Natural killer cell (primary cell): ENCODE measurements around the gene FAM117A. TPM values are rescaled to one million over a fixed set of nuclear protein-coding genes. Genes with fewer than 3 reads are reported as not detected.
A peak's percentile ranks its signal among the peaks of the same experiment; 100 is the strongest.

Source experiments
- ATAC-seq, 3 donors: fragments of 150-1000 bp in 2 of 3; fragments of 200-7000 bp in 1 of 3; cut with Tn5 transposase; 1 replicate in 1 of 3; 2 replicates in 2 of 3; pipeline ENCODE4 v1.10.0; 2021; ENCODE audit warnings: mild to moderate bottlenecking in 2 of 3, moderate library complexity in 2 of 3
- DNase-seq, 2 donors: peaks; one replicate each; pipeline versions ENCODE4 v3.0.0 to v3.0.0-alpha.2; 2013 to 2021; ENCODE audit warnings: mixed read lengths in 1 of 2
- H3K27ac ChIP-seq: one replicate; pipeline ENCODE4 v1.5.1; 2013; ENCODE audit warnings: mild to moderate bottlenecking, low read length
- H3K27me3 ChIP-seq: one replicate; pipeline ENCODE4 v1.6.1; 2013; ENCODE audit warnings: low read length; ENCODE audit not compliant: control insufficient read depth, insufficient read depth
- H3K36me3 ChIP-seq: one replicate; pipeline ENCODE4 v1.6.1; 2013; ENCODE audit warnings: low read length; ENCODE audit not compliant: control insufficient read depth, insufficient read depth
- H3K4me1 ChIP-seq: one replicate; pipeline ENCODE4 v1.6.1; 2013; ENCODE audit warnings: low read length; ENCODE audit not compliant: control insufficient read depth, insufficient read depth
- H3K4me3 ChIP-seq: one replicate; pipeline ENCODE4 v1.5.1; 2013; ENCODE audit warnings: low read length
- H3K9me3 ChIP-seq: one replicate; pipeline ENCODE4 v1.6.1; 2013; ENCODE audit warnings: low read length; ENCODE audit not compliant: control insufficient read depth, insufficient read depth
- H3K27ac Mint-ChIP-seq, 2 donors: one replicate each; pipeline ENCODE4 v1.8.0; 2022; ENCODE audit warnings: mild to moderate bottlenecking in 2 of 2, mixed read lengths in 2 of 2, moderate library complexity in 1 of 2
- H3K27me3 Mint-ChIP-seq, 2 donors: one replicate each; pipeline ENCODE4 v1.8.0; 2022; ENCODE audit warnings: low read depth in 2 of 2, mixed read lengths in 2 of 2
- H3K36me3 Mint-ChIP-seq: one replicate; pipeline ENCODE4 v1.8.0; 2022; ENCODE audit warnings: mixed read lengths
- H3K4me1 Mint-ChIP-seq, 2 donors: one replicate each; pipeline ENCODE4 v1.8.0; 2022; ENCODE audit warnings: mixed read lengths in 2 of 2
- H3K4me3 Mint-ChIP-seq: one replicate; pipeline ENCODE4 v1.8.0; 2022; ENCODE audit warnings: mild to moderate bottlenecking, moderate library complexity, mixed read lengths
- H3K9me3 Mint-ChIP-seq, 2 donors: one replicate each; pipeline ENCODE4 v1.8.0; 2022; ENCODE audit warnings: mixed read lengths in 2 of 2
- WGBS: methylation state at CpG from one replicate; pipeline ENCODE4 v1.1.7; 2013; ENCODE audit warnings: missing lambda C conversion rate; ENCODE audit not compliant: insufficient coverage; 5-methylcytosine and 5-hydroxymethylcytosine counted together
- intact Hi-C: fragments of 100-400 bp; cut with micrococcal nuclease; formaldehyde crosslinking; loops from one replicate; pipeline ENCODE4 v1.14.2; 2022
- total RNA-seq, 4 donors: library from RNA; stranded (reverse); fragments of 120-200 nt in 1 of 4; gene quantifications; one replicate each; pipeline versions ENCODE4 v1.2.3 to v1.2.4, GENCODE V29; 2013 to 2022
- TF ChIP-seq, protein P1 (sequence below): fragments of 200-600 bp; IDR thresholded peaks from one replicate; pipeline ENCODE4 v1.8.0; 2022; ENCODE audit warnings: antibody characterized with exemption

FAM117A gene
- total RNA-seq, 3 donors from 2014 or later (not counting 1 experiment from before 2014, with no cell fraction given) = 55.2 to 88.4 (median 79.2) TPM

DNA sequence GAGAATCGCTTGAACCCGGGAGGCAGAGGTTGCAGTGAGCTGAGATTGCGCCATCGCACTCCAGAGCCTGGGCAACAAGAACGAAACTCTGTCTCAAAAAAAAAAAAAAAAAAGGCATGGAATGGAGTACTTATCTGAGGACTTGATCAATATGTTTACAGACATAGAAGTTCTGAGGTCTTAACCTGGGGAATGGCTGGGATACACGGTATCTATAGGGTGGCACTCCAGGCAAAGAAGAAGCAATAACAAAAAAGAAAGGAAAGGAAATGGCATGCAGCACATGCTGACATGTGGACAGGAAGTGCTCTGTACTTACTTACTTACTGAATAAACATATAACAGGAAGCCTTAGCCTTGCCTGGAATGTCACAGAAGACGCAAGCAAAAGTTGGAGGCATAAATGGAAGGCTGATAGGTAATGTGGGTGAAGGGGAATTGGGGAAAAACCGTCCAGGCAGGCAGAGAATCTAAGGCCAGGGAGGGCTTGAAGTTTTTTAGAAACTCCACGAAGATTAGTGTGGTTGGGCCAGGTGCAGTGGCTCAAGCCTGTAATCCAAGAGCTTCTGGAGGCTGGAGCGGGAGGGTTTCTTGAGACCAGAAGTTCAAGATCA is 75.9 kb downstream of the FAM117A start:
- Mint-ChIP-seq H3K27ac (peak overlapping the region; percentile 79 to 91), H3K4me1 (peaks cover 16 to 24% of the 10 kb centered on the region in 2 donors), H3K9me3 (no peaks in the 10 kb centered on the region), H3K27me3 (no peaks in the 10 kb centered on the region), H3K4me3 (peak overlapping the region; percentile 72), H3K36me3 (no peaks in the 10 kb centered on the region)
- intact Hi-C loops = no loop called here
- Histone ChIP-seq H3K27ac (peak overlapping the region; percentile 68), H3K9me3 (no peaks in the 10 kb centered on the region), H3K4me1 (peaks cover 20% of the 10 kb centered on the region), H3K36me3 (no peaks in the 10 kb centered on the region), H3K4me3 (no peak overlapping the region), H3K27me3 (no peaks in the 10 kb centered on the region)
- ATAC-seq (peak; percentile 69 to 83 (median 81)), DNase-seq (peak in 1 of 2 donors; percentile 69)
- TF ChIP-seq, protein P1, sequence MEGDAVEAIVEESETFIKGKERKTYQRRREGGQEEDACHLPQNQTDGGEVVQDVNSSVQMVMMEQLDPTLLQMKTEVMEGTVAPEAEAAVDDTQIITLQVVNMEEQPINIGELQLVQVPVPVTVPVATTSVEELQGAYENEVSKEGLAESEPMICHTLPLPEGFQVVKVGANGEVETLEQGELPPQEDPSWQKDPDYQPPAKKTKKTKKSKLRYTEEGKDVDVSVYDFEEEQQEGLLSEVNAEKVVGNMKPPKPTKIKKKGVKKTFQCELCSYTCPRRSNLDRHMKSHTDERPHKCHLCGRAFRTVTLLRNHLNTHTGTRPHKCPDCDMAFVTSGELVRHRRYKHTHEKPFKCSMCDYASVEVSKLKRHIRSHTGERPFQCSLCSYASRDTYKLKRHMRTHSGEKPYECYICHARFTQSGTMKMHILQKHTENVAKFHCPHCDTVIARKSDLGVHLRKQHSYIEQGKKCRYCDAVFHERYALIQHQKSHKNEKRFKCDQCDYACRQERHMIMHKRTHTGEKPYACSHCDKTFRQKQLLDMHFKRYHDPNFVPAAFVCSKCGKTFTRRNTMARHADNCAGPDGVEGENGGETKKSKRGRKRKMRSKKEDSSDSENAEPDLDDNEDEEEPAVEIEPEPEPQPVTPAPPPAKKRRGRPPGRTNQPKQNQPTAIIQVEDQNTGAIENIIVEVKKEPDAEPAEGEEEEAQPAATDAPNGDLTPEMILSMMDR = no peak
- WGBS = 56% methylated on average over 10 of the region's 10 CpGs

DNA sequence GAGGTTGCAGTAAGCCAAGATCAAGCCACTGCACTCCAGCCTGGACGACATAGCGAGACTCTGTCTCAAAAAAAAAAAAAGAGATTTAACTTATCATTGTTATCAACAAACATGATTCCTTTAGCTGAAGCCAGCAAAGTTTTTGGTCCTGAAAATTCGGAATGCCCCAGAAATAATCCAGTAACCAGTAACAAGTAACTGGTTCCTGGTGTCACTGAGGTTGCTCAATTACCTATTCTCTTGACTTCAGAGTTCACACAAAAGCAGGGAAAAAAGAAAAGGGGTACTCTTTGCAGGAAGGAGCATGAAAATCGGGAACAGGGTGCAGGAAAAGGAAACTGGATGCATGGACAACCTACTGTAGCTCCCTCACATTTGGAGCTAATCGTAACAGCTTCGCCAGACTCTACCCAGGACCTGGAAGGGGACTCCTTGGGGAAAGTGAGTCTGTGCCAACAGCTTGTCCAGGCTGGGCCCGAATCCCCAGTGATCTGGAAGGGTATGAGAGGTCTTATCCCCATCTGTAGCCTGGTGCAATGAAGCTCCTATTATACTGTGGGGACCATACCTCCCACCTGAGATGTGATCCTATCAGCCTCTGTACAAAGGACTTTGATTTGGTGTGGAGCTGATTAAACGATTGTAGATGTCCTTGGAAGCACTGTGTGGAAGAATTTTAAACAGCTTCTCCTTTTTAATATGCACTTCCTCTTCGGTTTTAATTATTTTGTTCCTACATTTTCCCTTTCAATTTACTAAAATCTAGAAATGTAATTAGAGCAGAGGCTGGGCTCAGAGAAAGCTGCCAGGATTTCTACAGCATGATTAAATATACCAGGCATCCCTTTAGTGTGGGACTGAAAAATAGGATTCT is 82.6 kb downstream of the FAM117A start:
- H3K27ac Mint-ChIP-seq = no peak overlapping the region
- ATAC-seq (no peak), DNase-seq (no peak)
- Histone ChIP-seq H3K4me3 (no peak overlapping the region), H3K27ac (no peak overlapping the region), H3K9me3 (no peaks in the 10 kb centered on the region), H3K36me3 (no peaks in the 10 kb centered on the region), H3K27me3 (no peaks in the 10 kb centered on the region), H3K4me1 (peaks cover 12% of the 10 kb centered on the region)
- H3K36me3 Mint-ChIP-seq = no peaks in the 10 kb centered on the region
- TF ChIP-seq, protein P1 = no peak
- H3K4me1 Mint-ChIP-seq = peaks cover 21% of the 10 kb centered on the region in 2 donors
- no peaks in the 10 kb centered on the region for H3K9me3 Mint-ChIP-seq
- WGBS = 90% methylated on average over 7 of the region's 9 CpGs
- intact Hi-C loops = no loop called here
- H3K27me3 Mint-ChIP-seq = peaks cover 0 to 2% of the 10 kb centered on the region in 2 donors
- no peak overlapping the region for H3K4me3 Mint-ChIP-seq

DNA sequence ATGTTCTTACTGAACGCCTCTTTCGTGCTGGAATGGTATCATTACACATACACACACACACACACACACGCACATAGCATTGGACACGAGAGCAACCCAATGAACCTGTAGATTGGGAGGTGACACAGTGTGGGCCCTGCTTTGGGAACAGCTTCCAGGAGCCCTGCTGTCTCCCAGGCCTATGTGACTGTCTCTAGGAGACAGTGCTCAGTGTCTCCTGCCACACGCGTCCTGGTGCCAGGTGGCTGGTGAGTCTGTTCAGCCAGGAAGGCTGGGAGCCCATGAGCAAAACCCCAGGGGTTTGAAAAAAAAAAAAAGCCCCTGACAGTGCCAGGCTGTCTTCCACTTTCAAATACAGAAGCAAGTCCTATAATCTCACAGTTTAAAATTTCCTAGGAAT is 83.6 kb downstream of the FAM117A start:
- Histone ChIP-seq H3K27ac (no peak overlapping the region), H3K9me3 (no peaks in the 10 kb centered on the region), H3K4me3 (no peak overlapping the region), H3K36me3 (peaks cover under 1% of the 10 kb centered on the region), H3K4me1 (peaks cover 18% of the 10 kb centered on the region), H3K27me3 (no peaks in the 10 kb centered on the region)
- Mint-ChIP-seq H3K36me3 (no peaks in the 10 kb centered on the region), H3K27ac (no peak overlapping the region), H3K4me3 (no peak overlapping the region), H3K4me1 (peaks cover 30 to 31% of the 10 kb centered on the region in 2 donors), H3K9me3 (no peaks in the 10 kb centered on the region), H3K27me3 (peaks cover 0 to 2% of the 10 kb centered on the region in 2 donors)
- ATAC-seq (no peak), DNase-seq (no peak)
- TF ChIP-seq, protein P1 = no peak
- intact Hi-C loops = no loop called here
- WGBS = 68% methylated on average over 3 of the region's 6 CpGs
